Chondrocyte (in vitro differentiated cells): Measurements from ENCODE around the gene RIBC2. TPM values are rescaled to one million over a fixed set of nuclear protein-coding genes. Genes with fewer than 3 reads are reported as not detected.

ENCODE experiments used
- DNase-seq: peaks from one replicate; pipeline ENCODE4 v3.0.0; 2021; ENCODE audit warnings: mixed read lengths, low spot score
- H3K27ac Mint-ChIP-seq: one replicate; pipeline ENCODE4 v1.8.0; 2021; ENCODE audit warnings: mild to moderate bottlenecking, moderate library complexity, mixed read lengths; ENCODE audit not compliant: unreplicated experiment
- H3K27me3 Mint-ChIP-seq: 2 replicates; pipeline ENCODE4 v1.8.0; 2021; ENCODE audit warnings: low read depth, mixed read lengths
- H3K36me3 Mint-ChIP-seq: 2 replicates; pipeline ENCODE4 v1.8.0; 2021; ENCODE audit warnings: low read depth, mixed read lengths
- H3K4me1 Mint-ChIP-seq: 2 replicates; pipeline ENCODE4 v1.8.0; 2021; ENCODE audit warnings: low read depth, mild to moderate bottlenecking, mixed read lengths
- H3K4me3 Mint-ChIP-seq: one replicate; pipeline ENCODE4 v1.8.0; 2021; ENCODE audit warnings: mild to moderate bottlenecking, moderate library complexity, mixed read lengths; ENCODE audit not compliant: unreplicated experiment
- H3K9me3 Mint-ChIP-seq: 2 replicates; pipeline ENCODE4 v1.8.0; 2021; ENCODE audit warnings: low read depth, mixed read lengths
- CTCF ChIP-seq: fragments of 200-600 bp; sonication (generic); IDR thresholded peaks from 2 replicates; pipeline ENCODE4 v1.5.0; 2021; ENCODE audit warnings: antibody characterized with exemption, mild to moderate bottlenecking, moderate library complexity
- total RNA-seq: library from RNA; stranded (reverse); gene quantifications from 3 replicates; pipeline ENCODE4 v1.2.1, GENCODE V29; 2021

Gene RIBC2
- total RNA-seq, 1 donor from 2014 or later: not detected

GRCh38 chr22:45420011-45420410, 6.5 kb downstream of the RIBC2 start:
- H3K4me1 Mint-ChIP-seq: no peaks in the 10 kb centered on the region
- H3K4me3 Mint-ChIP-seq: no peak overlapping the region
- DNase-seq: no peak
- H3K27me3 Mint-ChIP-seq: no peaks in the 10 kb centered on the region
- H3K36me3 Mint-ChIP-seq: peaks cover 2% of the 10 kb centered on the region
- no peaks in the 10 kb centered on the region for H3K9me3 Mint-ChIP-seq
- no peak overlapping the region for H3K27ac Mint-ChIP-seq
- no peak for TF ChIP-seq CTCF

GRCh38 chr22:45420539-45420938, 7.0 kb downstream of the RIBC2 start:
- Mint-ChIP-seq H3K9me3 (no peaks in the 10 kb centered on the region), H3K4me3 (no peak overlapping the region), H3K36me3 (peaks cover 2% of the 10 kb centered on the region), H3K4me1 (no peaks in the 10 kb centered on the region), H3K27ac (no peak overlapping the region), H3K27me3 (no peaks in the 10 kb centered on the region)
- TF ChIP-seq CTCF: no peak
- no peak for DNase-seq

- H3K27me3 Mint-ChIP-seq: no peaks in the 10 kb centered on the region
- H3K9me3 Mint-ChIP-seq: no peaks in the 10 kb centered on the region
- peaks cover 2% of the 10 kb centered on the region for H3K36me3 Mint-ChIP-seq
- no peak for TF ChIP-seq CTCF
- DNase-seq: no peak
- H3K4me1 Mint-ChIP-seq: no peaks in the 10 kb centered on the region
- no peak overlapping the region for H3K27ac Mint-ChIP-seq
- H3K4me3 Mint-ChIP-seq: no peak overlapping the region
Measured at GRCh38 chr22:45421349-45422055, 8.0 kb downstream of the RIBC2 start.

- DNase-seq: no peak
Measured at GRCh38 chr22:45422237-45422983, 8.9 kb downstream of the RIBC2 start.

More at GRCh38 chr22:45422237-45422983, 8.9 kb downstream of the RIBC2 start:
- H3K4me1 Mint-ChIP-seq: no peaks in the 10 kb centered on the region
- no peak overlapping the region for H3K27ac Mint-ChIP-seq
- no peak for TF ChIP-seq CTCF
- no peak overlapping the region for H3K4me3 Mint-ChIP-seq
- H3K36me3 Mint-ChIP-seq: peaks cover 4% of the 10 kb centered on the region
- H3K27me3 Mint-ChIP-seq: no peaks in the 10 kb centered on the region
- H3K9me3 Mint-ChIP-seq: peaks cover 3% of the 10 kb centered on the region
